ENCODE results near the gene SNX11. TPM values are rescaled to one million over a fixed set of nuclear protein-coding genes. Genes with fewer than 3 reads are reported as not detected.

Gene SNX11
- total RNA-seq, 1 experiment from 2014 or later = 26.8 TPM

DNA sequence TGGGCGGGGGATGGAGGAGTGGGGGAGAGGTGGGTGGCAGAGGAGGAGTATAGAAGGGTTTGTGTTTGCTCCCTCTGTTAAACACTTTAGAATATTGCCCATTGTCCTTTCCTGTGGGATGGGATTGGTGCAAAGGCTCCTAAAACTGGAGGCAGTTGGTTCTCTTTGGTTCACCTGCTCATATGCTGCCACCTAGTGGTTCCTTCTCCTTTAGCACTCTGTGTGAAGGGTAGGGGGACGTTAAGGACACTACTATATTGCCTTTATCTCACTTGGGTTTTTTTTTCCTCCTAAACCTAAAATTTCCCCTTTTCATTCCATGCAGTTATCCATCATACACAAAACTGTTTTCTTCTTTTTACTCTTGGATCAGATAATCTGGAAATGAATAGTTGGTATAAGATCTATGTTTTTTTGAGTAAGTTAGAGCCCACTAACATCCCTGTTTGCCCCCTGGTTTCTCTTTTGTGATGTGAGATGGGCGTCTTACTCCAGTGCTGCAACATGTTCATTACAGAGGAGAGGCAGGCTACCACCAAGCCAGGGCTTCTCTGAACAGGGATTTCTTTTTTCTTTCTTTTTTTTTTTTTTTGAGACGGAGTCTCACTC, 23.8 kb downstream of the SNX11 start:
- no peaks in the 10 kb centered on the region for H3K9me3 ChIP-seq (ENCODE audit: control insufficient read depth in 1 of 2, insufficient read depth in 1 of 2, low read depth in 1 of 2, low read length in 2 of 2)
- H3K4me3 ChIP-seq (replicated peaks in 1 of 2; ENCODE audit: low read depth in 1 of 2, low read length in 2 of 2) = no peak overlapping the region
- TF ChIP-seq, protein P1, sequence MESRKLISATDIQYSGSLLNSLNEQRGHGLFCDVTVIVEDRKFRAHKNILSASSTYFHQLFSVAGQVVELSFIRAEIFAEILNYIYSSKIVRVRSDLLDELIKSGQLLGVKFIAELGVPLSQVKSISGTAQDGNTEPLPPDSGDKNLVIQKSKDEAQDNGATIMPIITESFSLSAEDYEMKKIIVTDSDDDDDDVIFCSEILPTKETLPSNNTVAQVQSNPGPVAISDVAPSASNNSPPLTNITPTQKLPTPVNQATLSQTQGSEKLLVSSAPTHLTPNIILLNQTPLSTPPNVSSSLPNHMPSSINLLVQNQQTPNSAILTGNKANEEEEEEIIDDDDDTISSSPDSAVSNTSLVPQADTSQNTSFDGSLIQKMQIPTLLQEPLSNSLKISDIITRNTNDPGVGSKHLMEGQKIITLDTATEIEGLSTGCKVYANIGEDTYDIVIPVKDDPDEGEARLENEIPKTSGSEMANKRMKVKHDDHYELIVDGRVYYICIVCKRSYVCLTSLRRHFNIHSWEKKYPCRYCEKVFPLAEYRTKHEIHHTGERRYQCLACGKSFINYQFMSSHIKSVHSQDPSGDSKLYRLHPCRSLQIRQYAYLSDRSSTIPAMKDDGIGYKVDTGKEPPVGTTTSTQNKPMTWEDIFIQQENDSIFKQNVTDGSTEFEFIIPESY (IDR thresholded peaks at IDR 0.05; ENCODE audit: extremely low read depth, insufficient replicate concordance, low read length) = no peak
- peak; percentile 95 to 99 (median 96) for TF ChIP-seq CTCF (IDR thresholded peaks at IDR 0.05 in 2 of 3, conservative IDR thresholded peaks at IDR 0.05 in 1 of 3; ENCODE audit: borderline replicate concordance in 1 of 3, insufficient read depth in 1 of 3, low read depth in 2 of 3, low read length in 2 of 3)
- TF ChIP-seq RAD21 (IDR thresholded peaks at IDR 0.05; ENCODE audit: low read depth) = peak; percentile 98
- intact Hi-C loops (cut with micrococcal nuclease) = loop anchor here (1.0 to 5.0 kb wide), 3 partner anchors 51 to 289 kb away; partner anchors contain the start of gene SCRN2
- no peaks in the 10 kb centered on the region for H3K36me3 ChIP-seq (ENCODE audit: control insufficient read depth in 1 of 2, insufficient read depth in 2 of 2, low read length in 2 of 2)
- ChIA-PET CTCF (interaction anchor here (0.6 to 11.1 kb wide), 24 partner anchors 12 to 498 kb away, joined by 3 to 171 read pairs (median 4); partner anchors contain the start of genes CDK5RAP3, NFE2L1 and SNX11), POLR2A (interaction anchor here (0.6 to 1.0 kb wide), 2 partner anchors 106 to 120 kb away, joined by 3 to 4 read pairs; no protein-coding TSS in a partner anchor), RAD21 (ENCODE audit: low non-redundant PET in 1 of 2, low total read pairs in 2 of 2, uncharacterized antibody in 2 of 2, unreplicated experiment in 2 of 2) (interaction anchor here (0.7 to 1.7 kb wide), 5 partner anchors 49 to 105 kb away, joined by 3 to 19 read pairs (median 16); no protein-coding TSS in a partner anchor)
- ATAC-seq (peak; percentile 86), DNase-seq (ENCODE audit: low read depth, low spot score) (peak; percentile 80)
- H3K27me3 ChIP-seq (ENCODE audit: insufficient read depth, low read length) = no peaks in the 10 kb centered on the region
- no peak overlapping the region for H3K9ac ChIP-seq (ENCODE audit: low read length)
- no peaks in the 10 kb centered on the region for H3K79me2 ChIP-seq (ENCODE audit: insufficient read depth, low read length)
- no peak overlapping the region for H3K27ac ChIP-seq (ENCODE audit: low read depth, low read length)
- H3K4me1 ChIP-seq (ENCODE audit: control insufficient read depth in 1 of 2, insufficient read depth in 2 of 2, low read length in 2 of 2) = peaks cover 16 to 20% of the 10 kb centered on the region in 2 experiments
- H4K20me1 ChIP-seq (ENCODE audit: insufficient read depth) = no peaks in the 10 kb centered on the region
- no peak overlapping the region for H2AFZ ChIP-seq (ENCODE audit: low read depth, low read length, poor library complexity, severe bottlenecking)
- no peaks in the 10 kb centered on the region for H3K9me2 ChIP-seq (ENCODE audit: insufficient read depth)
- BruUV-seq (replicated peaks) = no TSS peak
- no peak overlapping the region for H3K4me2 ChIP-seq (ENCODE audit: low read length)
